Fibroblast of skin of right biceps (primary cell): Measurements from ENCODE around the gene SLC8A1.
A peak's percentile ranks its signal among the peaks of the same experiment; 100 is the strongest.

Experiments used
- DNase-seq: peaks from one replicate; pipeline ENCODE4 v3.0.0-alpha.2; 2013

Gene SLC8A1

DNA sequence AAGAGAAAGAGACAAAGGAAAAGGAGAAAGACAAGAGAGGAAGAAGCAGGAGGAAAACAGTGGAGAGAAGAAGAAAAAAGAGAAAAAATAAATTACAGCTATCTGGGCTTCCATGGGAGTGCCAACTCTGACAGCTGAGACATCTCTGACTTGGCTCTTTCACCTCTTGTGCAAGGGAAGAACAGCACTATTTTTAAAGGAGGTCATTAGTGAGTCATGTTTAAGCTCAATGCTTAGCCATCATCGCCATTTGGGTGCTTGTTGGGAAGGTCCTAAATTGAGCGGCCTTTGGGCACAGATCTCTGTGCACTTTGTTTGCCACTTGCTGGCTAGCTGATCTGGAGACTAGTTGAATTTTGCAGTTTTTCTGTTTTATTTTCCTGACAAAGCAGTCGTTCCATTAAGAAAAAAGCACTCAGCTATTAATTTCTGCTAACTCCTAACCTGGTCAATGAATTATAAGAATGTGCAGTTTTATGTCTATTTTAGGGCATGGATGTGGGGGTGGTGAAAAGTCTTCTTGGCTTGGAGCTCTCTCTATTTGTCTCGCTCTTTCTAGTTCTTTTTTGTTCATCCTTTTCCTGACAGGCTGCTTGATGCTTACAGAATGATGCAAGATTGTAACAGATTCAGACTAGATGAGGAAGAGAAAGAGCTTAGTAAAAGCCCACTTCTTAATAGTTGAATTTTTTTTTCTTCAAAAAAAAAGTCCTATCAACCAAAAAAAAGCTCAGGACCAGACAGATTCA is 231.5 kb downstream of the SLC8A1 start:
- DNase-seq: peak; percentile 72

DNA sequence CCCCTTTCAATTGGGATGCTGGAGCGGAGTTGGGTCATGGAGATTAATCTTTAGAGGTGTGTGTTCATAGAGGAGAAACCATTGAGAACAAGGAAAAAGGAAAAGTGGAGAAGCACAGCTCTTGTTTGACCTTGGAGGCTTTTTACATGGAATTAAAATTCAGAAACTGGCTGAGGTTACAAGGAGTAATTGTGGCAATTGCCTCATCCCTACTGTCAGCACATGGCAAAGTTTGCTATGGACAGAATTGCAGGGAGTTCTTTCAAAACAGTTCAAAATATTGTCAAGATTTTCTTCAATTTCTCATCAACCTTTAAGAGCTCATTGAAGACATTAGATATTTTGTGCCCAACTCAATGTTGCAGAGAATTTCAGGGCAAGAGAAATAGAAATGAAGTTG is 232.7 kb downstream of the SLC8A1 start:
- DNase-seq: no peak

DNA sequence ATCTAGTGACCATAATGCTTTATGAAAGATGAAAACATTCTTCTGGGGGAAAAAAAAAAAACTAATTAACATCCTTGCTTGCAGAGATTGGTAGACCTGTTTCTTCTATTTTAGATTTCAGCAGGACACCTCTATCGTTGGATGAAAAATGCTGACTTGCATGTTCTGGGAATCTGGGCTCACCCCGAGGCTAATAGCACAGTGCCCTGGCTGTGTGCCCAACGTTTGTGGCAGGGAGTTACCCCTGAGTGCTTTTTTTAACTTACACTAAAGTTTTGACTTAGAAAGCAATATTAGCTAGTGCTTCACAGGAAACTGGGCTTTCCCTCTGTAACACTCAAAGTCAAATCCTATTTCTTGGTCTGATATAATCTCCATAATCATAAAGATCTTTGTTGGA is 233.2 kb downstream of the SLC8A1 start:
- DNase-seq: peak; percentile 35

DNA sequence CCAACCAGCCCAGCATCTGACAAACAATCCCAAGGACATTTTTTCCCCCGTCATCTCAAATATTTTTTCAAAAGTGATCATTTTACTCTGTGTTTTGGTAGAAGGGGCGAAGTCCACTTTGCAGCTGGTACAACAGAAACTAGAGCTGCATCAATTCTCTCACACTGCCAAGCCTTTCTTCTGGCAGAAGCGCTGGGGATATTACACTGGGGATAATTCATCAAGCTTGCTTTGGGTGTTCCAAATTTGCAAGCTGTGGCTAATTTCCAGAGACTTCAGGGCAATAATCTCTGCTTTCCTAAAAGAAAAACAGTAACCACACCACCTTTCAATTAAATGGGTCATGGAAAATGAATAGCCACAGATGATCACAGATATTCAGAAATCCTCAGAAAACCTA is 238.3 kb downstream of the SLC8A1 start:
- no peak for DNase-seq

DNA sequence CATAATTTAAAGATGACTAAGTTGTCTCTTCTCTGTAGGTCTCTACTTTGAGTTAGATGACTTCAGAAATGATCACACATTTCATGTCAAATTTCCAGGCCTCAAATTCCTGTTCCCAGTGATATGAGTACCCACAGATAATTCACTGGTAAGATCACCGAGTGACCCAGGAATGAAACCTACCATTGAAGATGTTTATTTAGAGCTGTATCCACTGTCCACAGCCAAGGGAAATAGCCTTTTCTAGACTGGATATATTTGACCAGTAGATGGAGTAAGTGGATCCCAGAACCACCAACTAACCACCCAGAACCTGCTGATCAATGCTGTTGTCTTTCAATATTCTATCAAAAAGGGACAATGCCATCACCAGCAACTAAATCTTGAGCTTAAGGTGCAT is 238.8 kb downstream of the SLC8A1 start:
- DNase-seq: peak; percentile 82

DNA sequence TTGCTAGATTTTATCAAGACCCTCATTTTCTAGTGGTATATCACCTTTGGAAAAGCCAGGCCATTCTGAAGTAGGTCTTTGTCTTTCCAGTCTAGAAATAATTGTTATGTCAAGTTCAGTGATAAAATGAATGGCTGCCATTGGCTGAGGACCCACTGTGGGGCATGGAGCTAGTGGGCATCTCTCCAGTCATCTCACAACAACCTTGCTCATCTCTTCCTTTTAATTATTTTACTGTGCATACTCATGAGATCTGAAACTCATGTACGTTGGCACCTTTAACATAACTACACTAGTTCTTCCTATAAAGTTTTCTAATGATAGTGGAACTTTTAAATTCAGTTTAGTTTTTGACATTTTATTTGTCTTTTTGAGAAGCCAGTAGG is 240.9 kb downstream of the SLC8A1 start:
- DNase-seq: no peak

DNA sequence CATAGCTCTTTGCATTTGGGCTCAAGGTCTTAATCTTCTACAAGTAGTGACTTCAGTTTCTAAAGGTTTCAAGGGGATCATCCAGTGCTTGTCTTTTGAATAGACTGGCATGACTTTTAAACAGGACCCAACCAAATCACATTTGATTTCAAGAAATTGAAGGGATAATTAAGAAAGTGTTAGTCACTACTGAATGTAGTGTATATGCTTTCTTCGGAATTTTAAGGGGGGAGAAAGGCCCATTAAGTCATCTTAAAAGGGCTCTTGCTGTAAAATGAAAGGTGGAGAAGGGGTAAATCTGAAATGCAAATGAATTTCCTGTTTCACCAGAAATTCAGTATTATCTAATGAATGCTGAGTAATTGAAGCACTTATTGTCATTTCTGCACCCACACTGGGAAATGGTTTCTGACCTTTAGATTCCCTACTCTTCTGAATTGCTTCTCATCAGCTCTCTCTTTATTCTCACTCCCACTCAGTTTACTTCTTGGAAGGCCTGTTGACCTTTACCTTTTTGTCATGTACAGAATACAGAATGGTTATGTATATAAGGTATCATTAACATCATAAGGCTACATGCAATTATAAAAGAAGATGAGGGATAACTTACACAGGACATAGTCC is 241.4 kb downstream of the SLC8A1 start:
- no peak for DNase-seq

DNA sequence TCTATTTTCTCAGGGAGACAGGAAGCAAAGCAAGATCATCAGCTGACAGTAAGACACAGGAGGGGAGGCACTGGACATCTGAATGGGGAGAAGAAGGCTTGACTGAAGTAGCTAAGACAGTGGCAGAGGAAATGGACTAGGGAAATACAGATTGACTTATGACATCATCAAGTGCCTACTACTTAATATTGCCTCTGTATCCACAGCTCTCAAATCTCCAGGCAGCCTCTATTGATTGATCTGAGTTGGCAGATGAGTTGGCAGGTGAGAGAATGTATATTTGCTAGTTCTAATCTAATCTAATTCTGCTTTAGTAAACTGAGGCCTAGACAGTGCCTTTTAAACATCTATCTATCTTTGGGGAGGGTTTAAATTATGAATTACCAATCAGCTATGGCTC is 242.1 kb downstream of the SLC8A1 start:
- no peak for DNase-seq

DNA sequence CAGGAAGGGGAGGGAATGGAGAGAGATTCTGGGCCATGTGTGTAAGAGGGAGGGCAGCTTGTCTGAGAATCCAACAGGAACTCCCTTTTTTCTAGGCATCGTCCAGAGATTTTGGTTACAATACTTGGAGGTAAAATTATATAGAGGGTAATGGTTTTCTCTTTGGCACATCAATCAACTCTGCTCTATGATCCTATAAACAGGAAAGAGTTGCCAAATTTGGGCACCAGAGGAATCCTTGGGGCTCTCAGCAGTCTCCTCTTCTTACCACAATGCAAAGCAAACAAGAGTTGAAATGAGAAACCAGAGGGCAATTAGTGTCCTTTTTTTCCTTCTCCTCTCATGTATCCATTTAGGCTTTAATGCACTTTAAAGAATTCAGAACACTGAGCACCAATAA is 243.4 kb downstream of the SLC8A1 start:
- no peak for DNase-seq

DNA sequence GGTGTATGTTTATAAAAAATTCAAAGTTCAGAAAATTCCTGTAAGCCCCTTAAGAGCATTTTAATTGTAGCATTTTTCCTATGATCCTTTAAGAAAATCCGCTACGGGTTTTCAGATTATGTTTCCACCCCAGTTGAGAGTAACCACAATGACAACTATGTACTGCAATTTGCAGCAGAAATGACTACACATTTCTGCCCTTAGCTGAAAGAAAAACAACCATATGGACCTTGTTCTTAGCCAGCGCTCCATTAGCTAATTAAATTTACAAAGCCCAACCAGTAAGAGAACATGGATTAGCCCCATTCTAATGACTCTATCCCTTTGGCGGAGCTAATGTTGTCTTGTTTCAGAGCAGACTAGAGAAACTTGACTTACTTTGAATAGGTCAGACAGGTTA is 247.6 kb downstream of the SLC8A1 start:
- peak; percentile 83 for DNase-seq

DNA sequence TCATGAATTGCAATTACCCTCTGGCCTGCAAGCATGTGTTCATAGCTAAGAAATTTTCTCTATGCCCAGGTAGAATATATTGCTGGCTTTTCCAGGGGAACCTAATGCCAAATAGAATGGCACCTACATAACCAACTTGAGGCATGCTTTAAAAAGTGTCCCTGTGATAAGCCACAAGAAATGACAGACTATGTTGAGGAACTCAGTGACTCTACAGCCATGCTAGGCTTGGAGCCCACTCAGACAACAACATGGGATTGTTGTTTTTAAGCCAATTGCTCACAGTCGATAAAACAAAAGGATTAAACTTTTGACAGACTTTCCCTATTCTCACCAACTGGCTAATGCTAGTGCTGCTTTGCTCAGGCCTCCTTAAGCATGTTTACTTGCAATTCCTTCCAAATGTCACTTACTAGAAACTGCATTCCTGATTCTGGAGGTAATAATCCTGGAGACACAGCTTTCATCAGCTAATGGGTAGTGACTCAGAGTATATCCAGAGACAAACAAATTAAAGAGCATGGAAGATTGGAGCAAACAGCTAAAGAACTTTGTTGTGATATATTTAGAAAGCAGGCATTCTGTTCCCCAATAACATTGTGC is 249.0 kb downstream of the SLC8A1 start:
- peak; percentile 74 for DNase-seq

DNA sequence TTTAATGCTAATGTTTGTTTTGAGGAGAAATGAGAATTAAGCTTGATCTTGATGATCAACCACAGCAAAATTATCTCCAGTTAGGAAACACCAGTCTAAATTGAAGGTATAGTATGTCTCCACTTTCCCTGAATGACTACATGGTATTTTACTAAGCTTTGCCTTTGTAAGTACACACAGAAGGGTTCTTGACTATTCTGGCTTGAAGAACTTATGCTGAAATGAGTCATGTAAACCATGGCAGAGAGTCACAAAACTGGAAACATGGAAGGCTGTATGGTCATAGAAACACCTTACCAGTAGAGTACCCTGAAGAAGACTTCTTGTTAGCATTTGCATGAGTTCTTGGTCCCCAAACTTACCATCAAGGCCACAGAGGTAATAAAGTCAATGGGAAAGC is 250.5 kb downstream of the SLC8A1 start:
- DNase-seq: no peak

DNA sequence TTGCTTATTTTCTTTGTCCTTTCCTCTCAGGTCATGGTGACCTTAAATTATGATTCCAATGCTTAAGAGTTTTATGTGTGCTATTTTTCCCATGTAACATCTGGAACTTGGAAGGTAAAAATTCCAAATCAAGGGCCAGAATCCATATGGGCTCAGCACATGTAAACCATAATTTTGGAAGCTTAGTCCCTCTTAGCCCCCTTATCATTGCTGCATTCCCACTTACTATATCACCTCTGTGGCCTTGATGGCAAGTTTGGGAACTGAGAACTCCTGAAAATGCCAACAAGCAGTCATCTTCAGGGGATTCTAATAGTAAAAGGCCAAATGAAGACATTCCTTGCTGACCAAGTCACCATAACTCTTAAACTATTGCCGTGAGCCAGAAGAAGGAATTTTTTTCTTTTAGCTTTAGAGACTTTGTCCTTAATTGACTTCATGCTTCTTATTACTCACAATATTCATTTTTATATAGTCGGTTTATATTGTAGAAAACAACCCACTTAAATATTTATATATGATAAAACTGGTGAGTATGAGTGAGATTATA is 251.4 kb downstream of the SLC8A1 start:
- peak; percentile 51 for DNase-seq

DNA sequence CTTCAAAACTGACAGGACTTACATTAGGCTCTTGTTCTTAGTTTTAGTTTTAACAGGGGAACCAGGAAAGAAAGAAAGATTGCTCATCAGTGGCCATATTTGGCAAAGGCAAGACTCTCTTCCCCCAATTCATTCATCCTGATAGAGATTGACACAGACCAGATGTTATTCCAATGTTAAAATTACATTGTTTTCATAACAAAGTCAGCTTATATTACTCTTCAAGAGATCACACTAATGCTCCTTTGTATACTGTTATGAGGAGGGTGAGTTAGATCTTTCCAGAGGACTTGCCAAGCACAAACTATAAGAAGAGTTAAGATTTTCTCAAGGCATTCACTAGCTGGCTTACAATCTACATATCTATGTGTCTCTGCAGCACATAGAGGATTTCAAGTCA is 252.1 kb downstream of the SLC8A1 start:
- DNase-seq: peak; percentile 43

DNA sequence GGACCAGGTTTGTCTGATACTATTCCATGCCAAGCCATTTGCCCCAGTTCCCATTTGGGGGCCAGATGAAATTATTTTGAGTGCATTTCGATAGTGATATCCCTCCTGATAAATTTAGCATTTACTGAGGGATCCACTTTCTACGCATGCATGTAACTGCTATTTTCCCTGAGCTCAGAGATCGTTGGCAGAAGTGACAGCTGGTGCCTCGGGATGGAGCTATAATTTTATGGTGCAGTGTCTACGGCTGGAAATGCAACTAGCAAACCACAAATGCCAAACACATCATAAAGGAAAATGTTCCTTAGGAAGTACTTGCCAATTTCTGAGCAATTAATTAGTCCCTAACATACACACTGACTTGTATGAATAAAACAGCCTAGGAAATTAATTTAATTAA is 254.8 kb downstream of the SLC8A1 start:
- DNase-seq: no peak

DNA sequence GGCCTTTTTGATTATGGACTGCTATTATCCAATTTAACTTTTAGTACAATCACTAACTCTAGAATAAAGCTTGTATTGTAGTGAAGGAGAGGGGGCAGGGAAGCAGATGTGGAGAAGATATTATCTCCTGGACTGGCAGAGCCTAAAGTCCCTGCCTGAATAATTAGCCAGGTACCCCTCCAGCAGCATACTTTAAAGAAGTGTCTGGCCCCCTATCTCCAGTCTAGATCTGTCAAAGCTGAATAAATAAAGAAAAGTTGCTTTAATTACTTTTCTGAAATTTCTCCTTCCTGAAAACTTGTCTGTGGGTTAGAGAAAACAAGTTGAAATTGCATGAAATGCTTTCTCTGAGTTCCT is 258.2 kb downstream of the SLC8A1 start:
- no peak for DNase-seq

DNA sequence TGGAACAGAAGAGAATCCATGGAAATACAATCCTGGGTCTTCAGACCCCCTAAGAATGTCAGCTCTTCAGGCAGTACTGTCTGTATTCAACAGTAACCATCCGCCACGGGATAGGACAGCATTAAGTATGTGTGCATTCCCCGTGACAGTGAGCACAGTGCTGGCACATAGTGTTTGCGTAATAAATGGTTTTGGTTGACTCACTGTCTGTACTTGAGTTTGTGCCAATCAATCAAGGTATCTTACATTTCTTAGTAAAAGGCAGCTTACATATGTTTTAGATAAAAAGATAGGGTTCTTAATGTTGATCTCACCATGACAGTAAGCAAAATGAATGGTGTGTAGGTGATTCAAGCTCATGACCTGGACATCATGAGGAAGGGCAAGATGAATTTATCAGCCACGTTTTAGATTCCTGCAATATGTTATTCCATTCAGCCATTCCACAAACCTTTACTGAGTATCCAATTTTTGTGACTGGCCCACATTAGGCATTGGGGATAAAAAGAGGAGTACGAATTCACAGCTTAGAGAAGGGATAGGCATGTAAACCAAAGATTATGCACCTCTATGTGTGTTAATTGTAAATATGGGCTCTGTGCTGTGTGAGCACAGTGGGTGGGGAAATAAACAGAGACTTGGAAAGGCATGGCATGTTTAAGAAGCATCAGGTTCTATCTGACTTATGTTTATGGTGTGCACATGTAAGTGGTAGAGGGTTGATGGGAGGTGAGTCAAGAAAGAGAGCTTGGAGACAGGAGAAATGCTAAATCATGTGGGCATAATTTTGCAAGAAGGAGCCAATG is 258.8 kb downstream of the SLC8A1 start:
- peak; percentile 81 for DNase-seq

DNA sequence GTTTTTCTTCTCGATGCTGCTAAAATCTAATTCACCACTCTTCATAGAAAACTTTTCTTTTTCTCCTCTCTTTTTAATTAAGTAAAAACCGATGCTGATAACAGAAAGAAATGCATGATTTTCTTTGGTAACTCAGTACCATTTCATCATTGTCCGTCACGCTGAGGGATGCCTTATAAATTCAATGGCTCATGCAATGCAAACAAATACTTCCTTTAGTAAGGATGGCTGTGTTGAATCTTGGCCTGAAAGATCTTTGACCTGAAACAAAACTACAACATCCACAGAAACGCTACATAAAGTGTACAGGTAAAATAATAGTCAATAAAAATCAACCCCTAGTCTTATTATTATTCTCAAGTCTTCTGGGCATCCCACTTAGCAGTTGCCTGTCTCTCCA is 261.4 kb downstream of the SLC8A1 start:
- DNase-seq: no peak

DNA sequence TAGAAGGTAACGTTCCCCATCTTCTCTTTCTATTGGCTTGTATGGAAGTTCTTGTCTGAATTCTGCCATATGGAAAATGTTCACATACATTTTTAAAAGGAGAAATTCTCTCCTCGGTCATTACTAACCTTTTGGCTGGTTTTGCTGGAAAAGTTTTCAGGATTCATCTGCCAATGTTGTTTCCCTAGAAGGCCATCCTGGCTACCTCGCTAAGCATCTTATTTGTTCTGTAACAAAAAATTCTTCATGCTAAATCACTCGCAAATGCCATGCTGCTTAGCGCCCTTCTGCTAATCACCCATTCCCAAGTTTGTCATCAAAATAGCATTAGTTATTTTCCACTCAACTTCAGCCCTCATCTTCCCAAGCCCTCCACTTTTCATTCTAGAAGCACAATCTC is 262.0 kb downstream of the SLC8A1 start:
- DNase-seq: no peak

DNA sequence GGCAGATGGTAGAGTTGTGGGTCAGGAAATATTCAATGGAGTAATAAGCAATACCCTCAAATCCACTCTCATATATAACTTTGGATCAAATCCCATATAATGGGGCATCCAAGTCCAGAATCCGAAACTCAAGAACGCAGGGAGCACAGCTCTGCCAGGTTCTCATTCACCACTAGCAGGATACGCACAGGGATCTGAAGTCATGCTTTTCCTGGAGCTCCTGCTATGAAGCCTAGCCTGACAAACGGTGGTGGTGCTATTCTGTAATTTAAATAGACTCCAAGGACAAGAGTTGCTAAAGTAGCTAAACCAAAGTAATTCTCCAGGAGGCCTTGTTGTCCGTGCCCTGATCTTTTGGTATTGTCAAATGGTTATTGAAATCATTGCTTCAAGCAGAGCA is 264.8 kb downstream of the SLC8A1 start:
- no peak for DNase-seq

DNA sequence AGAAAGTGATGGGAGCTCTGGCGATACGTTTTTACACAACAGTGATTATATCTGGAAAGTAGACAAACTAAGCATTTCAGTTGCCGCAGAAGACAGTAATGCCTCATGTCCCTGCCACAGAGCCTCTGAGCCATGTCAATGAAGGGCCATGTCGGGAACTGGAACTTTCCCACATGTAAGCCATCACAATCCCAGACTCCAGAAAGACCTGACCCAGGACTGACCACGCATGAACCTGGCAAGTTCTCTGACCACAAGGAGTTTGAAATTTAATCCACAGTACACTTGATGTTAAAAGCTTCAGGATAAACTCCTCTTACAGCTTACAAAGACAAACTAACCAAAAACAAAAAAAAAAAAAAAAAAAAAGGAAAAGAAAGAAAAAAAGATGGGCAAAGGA is 267.3 kb downstream of the SLC8A1 start:
- DNase-seq: no peak

DNA sequence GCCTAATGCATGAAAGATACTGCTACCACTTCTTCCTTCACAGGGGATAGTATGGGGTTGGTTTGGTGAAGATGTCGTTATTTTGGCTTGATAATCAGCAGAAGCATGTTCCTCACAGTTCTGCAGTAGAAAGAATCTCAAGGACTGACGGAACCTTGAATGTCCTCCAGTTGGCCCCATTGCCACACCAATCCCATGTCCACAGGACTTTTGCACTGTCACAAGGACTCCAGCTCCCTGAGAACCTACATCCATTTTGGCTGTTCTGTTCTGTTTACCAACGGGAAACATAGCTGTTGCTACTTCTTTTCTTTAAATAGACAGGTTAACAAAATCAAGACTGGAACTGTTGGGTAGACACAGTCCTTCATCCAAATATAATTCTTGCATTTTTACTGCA is 270.0 kb downstream of the SLC8A1 start:
- no peak for DNase-seq

DNA sequence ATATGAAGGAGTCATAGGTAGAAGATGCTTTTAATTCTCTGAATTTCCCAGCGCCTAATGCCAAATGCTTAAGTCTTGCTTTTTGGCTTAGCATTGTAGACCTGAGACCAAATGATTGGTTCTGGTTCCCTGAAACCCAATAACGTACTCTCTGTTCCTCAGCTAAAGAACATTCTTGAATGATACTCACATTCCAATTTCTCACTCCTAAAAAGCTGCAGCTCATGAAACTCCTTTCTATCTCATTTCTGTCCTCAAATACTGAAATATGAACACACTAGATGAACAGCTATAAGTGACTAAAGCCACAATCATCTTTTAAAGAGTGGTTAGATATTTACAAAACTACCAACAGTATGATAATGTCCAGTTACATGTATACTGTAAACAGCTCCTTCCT is 272.1 kb downstream of the SLC8A1 start:
- DNase-seq: no peak

DNA sequence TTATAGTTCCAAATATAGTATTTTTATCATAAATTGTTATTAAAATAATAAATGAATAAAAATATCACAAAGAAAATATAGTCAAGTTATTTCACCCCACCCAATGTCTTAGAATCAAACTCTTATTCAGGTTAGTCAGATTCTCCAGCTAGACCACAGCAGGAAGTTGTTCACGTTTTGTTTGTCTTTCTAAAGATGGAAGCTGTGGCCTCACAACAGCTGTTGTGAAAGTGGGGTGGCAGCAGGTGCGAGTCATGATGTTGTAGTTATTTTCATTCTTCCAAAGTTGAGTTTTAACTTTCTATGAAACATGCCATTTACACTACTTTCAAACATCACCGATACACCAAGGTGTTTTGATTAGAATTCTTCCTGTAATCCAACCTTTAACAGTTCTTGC is 272.9 kb downstream of the SLC8A1 start:
- no peak for DNase-seq
